ENCODE data around the gene MADCAM1. TPM values are rescaled to one million over a fixed set of nuclear protein-coding genes. Genes with fewer than 3 reads are reported as not detected.

The MADCAM1 gene
- total RNA-seq, 2 experiments from 2014 or later: 0.20 to 0.22 TPM

DNA sequence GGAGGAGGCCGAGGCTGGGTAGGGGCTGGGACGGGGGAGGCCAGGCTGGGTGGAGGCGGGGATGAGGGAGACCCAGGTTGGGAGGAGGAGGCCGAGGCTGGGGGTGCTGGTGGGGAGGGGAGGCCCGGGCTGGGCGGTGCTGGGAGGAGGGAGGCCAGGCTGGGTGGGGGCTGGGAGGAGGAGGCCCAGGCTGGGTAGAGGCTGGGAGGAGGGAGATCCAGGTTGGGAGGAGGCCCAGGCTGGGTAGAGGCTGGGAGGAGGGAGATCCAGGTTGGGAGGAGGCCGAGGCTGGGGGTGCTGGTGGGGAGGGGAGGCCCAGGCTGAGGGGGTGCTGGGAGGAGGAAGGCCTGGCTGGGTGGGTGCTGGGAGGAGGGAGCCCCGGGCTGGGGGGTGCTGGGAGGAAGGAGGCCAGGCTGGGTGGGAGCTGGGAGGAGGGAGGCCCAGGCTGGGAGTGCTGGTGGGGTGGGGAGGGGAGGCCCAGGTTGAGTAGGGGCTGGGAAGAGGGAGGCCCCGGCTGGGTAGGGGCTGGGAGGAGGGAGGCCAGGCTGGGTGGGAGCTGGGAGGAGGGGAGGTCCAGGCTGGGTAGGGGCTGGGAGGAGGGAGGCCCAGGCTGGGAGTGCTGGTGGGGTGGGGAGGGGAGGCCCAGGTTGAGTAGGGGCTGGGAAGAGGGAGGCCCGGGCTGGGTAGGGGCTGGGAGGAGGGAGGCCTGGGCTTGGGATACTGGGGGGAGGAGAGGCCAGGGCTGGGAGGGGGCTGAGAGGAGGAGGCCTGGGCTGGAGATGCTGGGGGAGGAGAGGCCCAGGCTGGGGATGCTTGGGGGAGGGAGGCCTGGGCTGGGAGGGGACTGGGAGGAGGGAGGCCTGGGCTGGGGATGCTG, 21.7 kb downstream of the MADCAM1 start:
- no peaks in the 10 kb centered on the region for H3K9me3 Mint-ChIP-seq
- H3K4me3 Mint-ChIP-seq: no peak overlapping the region
- peak; percentile 21 for ATAC-seq
- TF ChIP-seq, protein P1, sequence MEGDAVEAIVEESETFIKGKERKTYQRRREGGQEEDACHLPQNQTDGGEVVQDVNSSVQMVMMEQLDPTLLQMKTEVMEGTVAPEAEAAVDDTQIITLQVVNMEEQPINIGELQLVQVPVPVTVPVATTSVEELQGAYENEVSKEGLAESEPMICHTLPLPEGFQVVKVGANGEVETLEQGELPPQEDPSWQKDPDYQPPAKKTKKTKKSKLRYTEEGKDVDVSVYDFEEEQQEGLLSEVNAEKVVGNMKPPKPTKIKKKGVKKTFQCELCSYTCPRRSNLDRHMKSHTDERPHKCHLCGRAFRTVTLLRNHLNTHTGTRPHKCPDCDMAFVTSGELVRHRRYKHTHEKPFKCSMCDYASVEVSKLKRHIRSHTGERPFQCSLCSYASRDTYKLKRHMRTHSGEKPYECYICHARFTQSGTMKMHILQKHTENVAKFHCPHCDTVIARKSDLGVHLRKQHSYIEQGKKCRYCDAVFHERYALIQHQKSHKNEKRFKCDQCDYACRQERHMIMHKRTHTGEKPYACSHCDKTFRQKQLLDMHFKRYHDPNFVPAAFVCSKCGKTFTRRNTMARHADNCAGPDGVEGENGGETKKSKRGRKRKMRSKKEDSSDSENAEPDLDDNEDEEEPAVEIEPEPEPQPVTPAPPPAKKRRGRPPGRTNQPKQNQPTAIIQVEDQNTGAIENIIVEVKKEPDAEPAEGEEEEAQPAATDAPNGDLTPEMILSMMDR (IDR thresholded peaks at IDR 0.05): no peak
- peaks cover 5% of the 10 kb centered on the region for H3K4me1 Mint-ChIP-seq (ENCODE audit: low read depth)
- DNase-seq: no peak
- no peaks in the 10 kb centered on the region for H3K36me3 Mint-ChIP-seq (ENCODE audit: low read depth)
- H3K27ac Mint-ChIP-seq: no peak overlapping the region
- intact Hi-C loops (cut with micrococcal nuclease): no loop called here
- POLR2A ChIA-PET: no interaction called here
- H3K27me3 Mint-ChIP-seq: no peaks in the 10 kb centered on the region
- CTCF ChIA-PET: interaction anchor here (5.0 kb wide), 1 partner anchor 14 kb away, joined by 24 read pairs; the partner anchor contains the start of gene CDC34

DNA sequence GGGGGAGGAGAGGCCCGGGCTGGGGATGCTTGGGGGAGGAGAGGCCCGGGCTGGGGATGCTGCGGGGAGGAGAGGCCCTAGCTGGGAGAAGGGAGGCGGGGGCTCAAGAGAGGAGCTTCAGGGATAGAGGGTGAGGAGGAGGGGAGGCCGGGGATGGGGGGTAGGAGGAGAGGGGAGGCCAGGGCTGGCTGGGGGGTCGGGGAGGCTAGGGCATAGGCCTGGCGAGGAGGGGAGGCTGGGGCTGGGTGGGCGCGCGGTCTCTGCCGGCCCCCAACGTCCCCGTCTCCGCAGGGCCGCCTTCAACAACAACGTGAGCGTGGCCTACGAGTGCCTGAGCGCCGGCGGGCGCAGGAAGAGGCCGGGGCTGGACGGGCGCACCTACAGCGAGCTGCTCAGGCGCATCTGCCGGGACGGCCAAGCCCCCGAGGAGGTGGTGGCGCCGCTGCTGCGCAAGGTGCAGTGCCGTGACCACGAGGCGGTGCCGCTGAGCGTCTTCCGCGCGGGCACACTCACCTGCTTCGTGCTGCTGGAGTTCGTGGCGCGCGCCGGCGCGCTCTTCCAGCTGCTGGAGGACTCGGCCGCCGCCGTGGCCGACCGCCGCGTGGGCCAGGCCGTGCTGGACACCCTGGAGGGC, 22.4 kb downstream of the MADCAM1 start:
- H3K27me3 Mint-ChIP-seq: no peaks in the 10 kb centered on the region
- no peaks in the 10 kb centered on the region for H3K36me3 Mint-ChIP-seq (ENCODE audit: low read depth)
- ChIA-PET POLR2A (interaction anchor here (1.0 kb wide), 1 partner anchor 14 kb away, joined by 3 read pairs; no protein-coding TSS in a partner anchor), CTCF (interaction anchor here (5.0 kb wide), 1 partner anchor 13 kb away, joined by 24 read pairs; the partner anchor contains the start of gene CDC34)
- H3K4me1 Mint-ChIP-seq (ENCODE audit: low read depth): peaks cover 5% of the 10 kb centered on the region
- TF ChIP-seq, protein P1 (IDR thresholded peaks at IDR 0.05): peak; percentile 23
- intact Hi-C loops (cut with micrococcal nuclease): no loop called here
- ATAC-seq (peak; percentile 92), DNase-seq (peak; percentile 72)
- no peaks in the 10 kb centered on the region for H3K9me3 Mint-ChIP-seq
- no peak overlapping the region for H3K4me3 Mint-ChIP-seq
- H3K27ac Mint-ChIP-seq: no peak overlapping the region

DNA sequence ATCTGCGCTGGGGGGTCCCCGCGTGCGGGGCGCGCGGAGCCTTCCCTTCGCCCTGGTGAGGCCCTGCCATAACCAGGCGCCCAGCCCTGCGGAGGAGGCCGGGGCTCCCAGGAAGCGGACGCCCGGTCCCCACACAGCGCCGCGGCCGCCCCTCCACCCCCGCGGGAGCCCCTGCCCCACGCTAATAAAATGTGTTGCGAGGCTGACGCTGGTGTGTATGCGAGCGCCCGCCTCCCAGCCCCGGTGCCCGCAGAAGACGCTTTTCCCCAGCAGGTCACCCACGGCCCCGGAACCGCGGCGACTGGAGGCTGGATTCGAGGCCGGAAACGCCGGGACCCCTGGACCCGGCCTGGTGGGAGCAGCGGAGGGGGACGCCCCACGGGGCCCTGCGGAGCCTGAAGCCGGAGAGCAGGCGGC, 23.2 kb downstream of the MADCAM1 start:
- H3K9me3 Mint-ChIP-seq: no peaks in the 10 kb centered on the region
- no peak for DNase-seq
- ChIA-PET CTCF (interaction anchor here (5.0 kb wide), 1 partner anchor 12 kb away, joined by 24 read pairs; the partner anchor contains the start of gene CDC34), POLR2A (interaction anchor here (1.0 kb wide), 1 partner anchor 13 kb away, joined by 3 read pairs; no protein-coding TSS in a partner anchor)
- TF ChIP-seq, protein P1 (IDR thresholded peaks at IDR 0.05): no peak
- H3K36me3 Mint-ChIP-seq (ENCODE audit: low read depth): no peaks in the 10 kb centered on the region
- H3K27me3 Mint-ChIP-seq: no peaks in the 10 kb centered on the region
- peaks cover 5% of the 10 kb centered on the region for H3K4me1 Mint-ChIP-seq (ENCODE audit: low read depth)
- H3K4me3 Mint-ChIP-seq: no peak overlapping the region
- H3K27ac Mint-ChIP-seq: no peak overlapping the region
- intact Hi-C loops (cut with micrococcal nuclease): no loop called here
- no peak for ATAC-seq

DNA sequence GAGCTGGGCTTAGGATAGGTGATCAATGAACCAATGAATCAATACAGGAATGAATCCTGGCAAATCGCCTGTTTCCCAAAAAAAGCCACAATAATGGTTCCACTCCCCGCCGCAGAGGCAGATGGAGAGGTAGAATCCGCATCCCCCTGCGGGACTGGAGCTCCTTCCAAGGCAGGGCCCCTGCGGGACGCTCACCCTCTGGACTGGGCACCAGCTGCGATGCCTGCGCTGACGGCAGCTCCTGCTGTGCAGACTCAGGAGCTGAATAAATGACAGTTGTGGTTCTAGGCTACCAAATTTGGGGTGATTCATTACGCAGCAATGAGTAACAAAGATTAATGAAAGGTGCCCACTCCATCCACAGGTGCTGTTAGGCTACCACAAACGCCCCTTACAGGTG, 26.4 kb downstream of the MADCAM1 start:
- no peaks in the 10 kb centered on the region for H3K36me3 Mint-ChIP-seq (ENCODE audit: low read depth)
- intact Hi-C loops (cut with micrococcal nuclease): no loop called here
- ChIA-PET CTCF (interaction anchor here (2.1 to 5.0 kb wide), 3 partner anchors 9 to 16 kb away, joined by 7 to 24 read pairs (median 24); partner anchors contain the start of genes CDC34 and TPGS1), POLR2A (interaction anchor here (1.1 to 3.6 kb wide), 2 partner anchors 12 to 53 kb away, joined by 4 to 20 read pairs; no protein-coding TSS in a partner anchor)
- peaks cover 2% of the 10 kb centered on the region for H3K27me3 Mint-ChIP-seq
- no peaks in the 10 kb centered on the region for H3K9me3 Mint-ChIP-seq
- no peak overlapping the region for H3K4me3 Mint-ChIP-seq
- no peak for ATAC-seq
- H3K4me1 Mint-ChIP-seq (ENCODE audit: low read depth): peaks cover 2% of the 10 kb centered on the region
- H3K27ac Mint-ChIP-seq: no peak overlapping the region
- TF ChIP-seq, protein P1 (IDR thresholded peaks at IDR 0.05): no peak
- DNase-seq: no peak

All from activated CD8-positive, alpha-beta T cell treated with anti-CD3 and anti-CD28 coated beads for 36 hours (primary cell).